Fibroblast of skin of scalp (primary cell): Measurements from ENCODE around the gene FOXM1.
"Not testable (repeated sequence)": the region's sequence is repeated elsewhere in the genome, so short reads cannot be mapped to it uniquely, and the experiment has no call there.

Experiments used
- DNase-seq: peaks from one replicate; pipeline ENCODE4 v3.0.0-alpha.2; 2013

FOXM1 gene

GRCh38 chr12:2877953-2878732 is 1.2 kb upstream of the FOXM1 start:
- DNase-seq, result peak; percentile 25

- DNase-seq, result peak; percentile 16
Measured at GRCh38 chr12:2876431-2877046, 435 bp downstream of the FOXM1 start.

- DNase-seq, result peak; percentile 19
Measured at GRCh38 chr12:2868986-2869632, 7.9 kb downstream of the FOXM1 start.

- no peak for DNase-seq
Measured at GRCh38 chr12:2864198-2864597, 12.8 kb downstream of the FOXM1 start.

- not testable (repeated sequence) for DNase-seq
Measured at GRCh38 chr12:2863402-2863801, 13.6 kb downstream of the FOXM1 start.

- DNase-seq, result no peak
Measured at GRCh38 chr12:2862876-2863275, 14.1 kb downstream of the FOXM1 start.

DNA sequence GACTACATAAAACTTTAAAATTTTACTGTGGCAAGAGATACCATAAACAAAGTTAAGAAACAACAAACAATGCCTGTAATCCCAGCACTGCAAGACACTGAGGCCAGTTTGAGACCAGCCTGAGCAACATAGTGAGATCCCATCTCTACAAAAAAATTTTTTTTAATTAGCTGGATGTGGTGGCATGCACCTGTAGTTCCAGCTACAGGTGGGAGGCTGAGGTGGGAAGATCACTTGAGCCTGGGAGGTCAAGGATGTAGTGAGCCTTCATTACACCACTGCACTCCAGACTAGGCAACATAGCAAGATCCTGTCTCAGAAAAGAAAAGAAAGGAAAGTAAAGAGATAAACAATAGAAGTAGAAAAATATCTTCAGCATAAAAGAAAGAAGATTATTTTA is 16.8 kb downstream of the FOXM1 start:
- DNase-seq, result no peak

DNA sequence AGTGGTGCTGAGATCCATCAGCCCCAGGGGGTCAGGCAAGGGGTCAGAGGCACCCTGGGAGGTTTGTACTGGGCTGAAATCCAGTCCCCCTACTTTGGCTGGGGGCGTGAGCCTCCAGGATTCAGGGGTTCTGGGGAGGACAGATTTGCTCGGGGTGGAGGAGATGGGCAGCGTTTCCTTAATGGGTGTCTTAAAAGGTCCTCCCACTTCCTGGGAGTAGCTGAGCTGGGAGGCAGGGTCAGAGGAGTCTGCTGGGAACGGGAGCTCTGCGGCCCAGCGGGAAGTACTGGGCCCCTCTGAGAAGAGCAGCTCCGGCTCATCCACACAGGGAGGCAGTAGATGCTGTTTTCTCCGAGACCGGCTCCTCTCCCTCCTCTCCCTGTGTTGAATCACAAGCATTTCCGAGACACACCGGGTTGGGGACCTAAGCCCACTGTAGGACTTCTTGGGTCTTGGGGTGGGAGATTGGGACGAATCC is 18.0 kb downstream of the FOXM1 start:
- no peak for DNase-seq

DNA sequence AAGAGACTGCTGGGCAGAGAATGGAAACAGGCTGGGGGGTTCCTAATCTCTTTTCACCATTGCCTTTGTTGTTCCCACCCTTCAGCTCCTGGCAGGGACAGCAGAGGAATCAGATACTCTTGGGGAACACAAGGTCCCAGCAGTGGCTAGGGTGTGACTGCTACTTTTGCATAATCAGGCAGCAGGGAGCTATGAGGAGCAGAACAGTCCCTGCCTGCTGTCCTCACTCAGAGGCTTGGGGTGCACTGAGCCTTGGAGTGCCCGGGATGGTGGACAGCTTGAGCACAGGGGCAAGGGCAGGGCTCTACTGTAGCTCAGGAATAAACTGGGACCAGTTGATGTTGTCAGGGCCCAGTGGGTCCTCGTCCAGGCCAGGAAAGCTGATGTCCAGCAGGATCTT is 18.6 kb downstream of the FOXM1 start:
- no peak for DNase-seq

DNA sequence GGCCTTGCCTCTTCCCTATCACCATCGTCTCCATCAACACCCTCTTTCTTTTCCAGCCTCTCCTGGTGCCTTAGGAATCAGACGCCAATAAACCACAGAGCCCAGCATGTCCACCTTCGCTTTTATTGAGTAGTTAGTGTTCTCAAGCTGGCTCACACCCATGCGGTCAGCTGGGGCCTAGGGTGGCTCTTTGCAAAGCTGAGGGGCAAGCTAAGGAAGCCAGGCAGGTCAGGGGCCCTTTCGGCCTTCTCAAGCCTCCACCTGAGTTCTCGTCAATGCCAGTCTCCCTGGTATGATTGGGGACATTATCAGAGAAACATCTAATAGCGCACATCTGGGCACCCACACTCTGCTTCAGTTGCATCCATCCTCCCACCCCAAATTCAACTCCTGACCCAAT is 19.4 kb downstream of the FOXM1 start:
- DNase-seq, result no peak

- no peak for DNase-seq
Measured at GRCh38 chr12:2857021-2857431, 19.9 kb downstream of the FOXM1 start, which contains the start of gene TEX52. TSS of gene TEX52 (minus strand) at chr12:2857039. CDS start at chr12:2857026, 13 bp downstream.

GRCh38 chr12:2856051-2856450 is 20.9 kb downstream of the FOXM1 start:
- DNase-seq, result no peak

- no peak for DNase-seq
Measured at GRCh38 chr12:2855546-2855945, 21.4 kb downstream of the FOXM1 start.

DNA sequence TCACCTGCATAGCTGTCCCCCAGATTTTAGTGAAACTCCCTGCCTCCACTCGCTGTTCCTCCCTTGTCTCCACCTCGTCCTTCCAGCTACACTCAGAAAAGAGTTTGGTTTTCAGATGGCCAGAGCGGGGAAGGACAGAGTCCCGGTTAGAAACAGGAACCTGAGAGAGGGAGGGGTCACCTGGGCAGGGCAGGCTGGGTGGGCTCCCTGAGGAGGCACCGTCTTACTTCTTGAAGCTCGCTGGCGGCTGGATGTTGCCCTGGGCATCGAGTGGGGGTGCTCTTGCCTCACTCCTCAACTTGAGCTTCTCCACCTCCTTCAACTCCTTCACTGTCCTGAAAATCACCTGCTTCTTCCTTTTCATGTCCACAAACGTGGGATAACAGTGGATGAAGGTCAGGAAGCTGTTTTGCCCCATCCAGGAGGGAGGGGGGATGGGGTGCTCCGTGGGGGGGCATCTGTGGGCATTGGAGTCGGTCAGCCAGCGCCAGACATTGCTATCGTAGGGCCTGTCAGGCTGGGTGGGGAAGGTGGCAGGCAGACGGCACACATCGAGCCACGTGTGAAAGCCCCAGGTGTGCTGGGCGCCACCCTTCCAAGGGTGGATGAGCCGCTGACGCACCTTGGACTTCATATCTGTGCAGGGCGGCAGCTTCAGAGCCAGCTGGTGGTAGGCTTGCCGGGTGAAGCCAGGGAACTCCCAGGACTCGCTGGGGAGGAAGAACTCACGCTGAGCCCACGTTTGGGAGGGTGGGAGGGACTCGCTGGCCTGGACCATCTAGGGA is 22.1 kb downstream of the FOXM1 start:
- DNase-seq, result no peak

- DNase-seq, result peak; percentile 85
Measured at GRCh38 chr12:2853626-2854025, 23.3 kb downstream of the FOXM1 start.

GRCh38 chr12:2851931-2852330 is 25.0 kb downstream of the FOXM1 start:
- peak; percentile 25 for DNase-seq

DNA sequence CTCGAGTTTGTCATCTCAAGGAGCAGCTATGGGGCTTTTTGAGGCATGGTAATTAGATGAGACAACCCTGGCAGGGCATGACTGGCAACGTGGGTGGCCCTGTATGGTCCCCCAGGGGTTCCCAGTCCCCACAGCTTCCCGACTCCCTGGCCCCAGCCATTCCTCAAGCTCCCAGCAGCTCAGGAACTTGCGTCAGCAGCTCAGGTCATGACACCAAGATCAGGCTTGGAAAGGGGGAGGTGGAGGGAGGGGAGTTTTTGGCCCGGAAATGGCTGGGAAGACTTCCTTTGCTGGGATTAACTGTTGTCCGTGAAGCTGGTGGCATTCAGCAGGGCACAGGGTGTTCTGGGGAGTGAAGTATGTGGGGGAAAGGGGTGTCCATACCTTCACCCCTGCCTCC is 31.7 kb downstream of the FOXM1 start:
- DNase-seq, result peak; percentile 87

DNA sequence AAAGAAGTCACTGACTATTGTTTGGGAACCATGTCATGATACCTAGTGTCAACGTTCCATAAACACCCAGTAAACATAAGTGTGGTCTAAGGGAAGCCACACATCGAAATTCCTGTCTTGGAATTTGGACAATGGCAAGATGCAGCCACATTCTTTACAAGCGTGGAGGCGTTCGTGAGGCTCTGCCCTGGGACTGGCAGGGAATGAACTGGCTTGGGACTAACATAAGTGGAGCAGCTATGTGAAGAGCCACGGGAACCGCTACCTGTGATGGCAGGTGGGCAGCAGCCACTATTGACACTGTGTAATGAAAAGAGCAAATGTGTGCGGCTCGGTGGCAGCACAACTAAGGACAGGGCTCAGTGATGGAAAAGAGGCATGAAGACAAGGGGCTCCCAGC is 32.2 kb downstream of the FOXM1 start:
- DNase-seq, result peak; percentile 52

DNA sequence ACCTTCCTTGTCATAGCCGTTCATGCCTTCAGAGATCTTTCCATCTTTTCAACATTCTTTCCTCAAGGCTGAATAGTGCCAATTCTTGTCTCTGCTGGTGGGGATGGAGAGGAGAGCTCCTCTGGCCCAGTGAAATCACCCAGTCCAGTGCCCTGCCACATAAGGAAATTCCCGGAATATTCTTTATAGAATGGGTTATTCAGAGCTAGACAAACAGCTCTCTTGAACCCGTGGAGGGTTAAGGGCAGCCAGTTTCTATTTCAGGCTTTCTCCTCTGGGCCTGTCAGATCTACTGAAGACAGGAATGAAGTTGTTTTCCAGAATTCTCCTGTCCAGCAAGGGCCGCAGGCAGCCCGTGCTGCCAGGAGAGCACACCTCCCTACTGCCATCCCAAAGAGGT is 34.0 kb downstream of the FOXM1 start:
- DNase-seq, result no peak

DNA sequence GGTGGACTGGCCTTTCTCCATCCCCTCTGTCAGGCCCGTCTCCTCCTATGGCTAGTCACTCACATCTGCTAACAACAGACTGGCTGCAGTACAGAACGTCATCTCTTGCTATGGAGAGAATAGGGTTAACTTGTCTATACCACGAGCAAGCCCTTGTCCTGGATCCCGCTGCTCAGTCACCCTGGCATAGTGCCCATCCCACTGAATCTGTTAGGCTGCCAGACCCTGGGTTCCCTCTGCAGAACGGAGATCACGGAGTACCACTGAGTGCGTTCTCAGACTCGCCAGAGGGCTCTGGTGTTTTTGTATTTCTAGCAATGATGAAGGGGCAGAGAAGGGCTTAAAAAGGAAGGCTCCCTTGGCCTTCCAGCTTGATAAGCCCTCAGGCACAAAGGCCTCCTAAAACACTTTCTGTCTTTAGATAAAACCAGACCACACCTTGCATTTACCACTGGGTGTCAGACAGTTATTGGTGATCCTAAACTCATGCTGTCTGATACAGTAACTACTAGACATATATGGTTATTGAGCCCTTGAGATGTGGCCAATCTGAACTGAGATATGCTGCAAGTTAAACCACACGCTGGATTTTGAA is 35.8 kb downstream of the FOXM1 start:
- DNase-seq, result no peak

- DNase-seq, result no peak
Measured at GRCh38 chr12:2836574-2836973, 40.4 kb downstream of the FOXM1 start.

- no peak for DNase-seq
Measured at GRCh38 chr12:2835691-2836403, 41.1 kb downstream of the FOXM1 start.
